CD4-positive, CD25-positive, alpha-beta regulatory T cell (primary cell): ENCODE measurements around the gene CSNK1G1. TPM values are rescaled to one million over a fixed set of nuclear protein-coding genes. Genes with fewer than 3 reads are reported as not detected.
A peak's percentile ranks its signal among the peaks of the same experiment; 100 is the strongest.

Experiments
- ATAC-seq, 2 donors: fragments of 150-1000 bp; cut with Tn5 transposase; one replicate each; pipeline ENCODE4 v1.10.0; 2021; ENCODE audit warnings: low read depth in 2 of 2, moderate number of reproducible peaks in 2 of 2, moderate library complexity in 1 of 2
- DNase-seq, 3 donors: peaks; one replicate each; pipeline versions ENCODE4 v3.0.0 to v3.0.0-alpha.2; 2012 to 2022; ENCODE audit warnings: mixed read lengths in 1 of 3
- H3K27ac ChIP-seq: one replicate; pipeline ENCODE4 v1.7.0; 2013; ENCODE audit warnings: mild to moderate bottlenecking, low read length; ENCODE audit not compliant: insufficient read depth, poor library complexity, severe bottlenecking
- H3K27me3 ChIP-seq: one replicate; pipeline ENCODE4 v1.7.0; 2013; ENCODE audit warnings: low read length; ENCODE audit not compliant: control insufficient read depth, insufficient read depth
- H3K36me3 ChIP-seq: one replicate; pipeline ENCODE4 v1.7.0; 2013; ENCODE audit warnings: mild to moderate bottlenecking, low read length, moderate library complexity; ENCODE audit not compliant: control insufficient read depth, insufficient read depth
- H3K4me1 ChIP-seq: 2 replicates; pipeline ENCODE4 v1.7.0; 2013; ENCODE audit warnings: mild to moderate bottlenecking, low read length; ENCODE audit not compliant: insufficient read depth, control insufficient read depth, poor library complexity, severe bottlenecking
- H3K4me3 ChIP-seq: one replicate; pipeline ENCODE4 v1.7.0; 2013; ENCODE audit warnings: low read depth, mild to moderate bottlenecking, low read length, moderate library complexity
- H3K9me3 ChIP-seq, 2 experiments: 1 replicate in 1 of 2; 2 replicates in 1 of 2; pipeline ENCODE4 v1.7.0; 2013; ENCODE audit warnings: low read length in 2 of 2, mild to moderate bottlenecking in 1 of 2, moderate library complexity in 1 of 2; ENCODE audit not compliant: control insufficient read depth in 2 of 2
- H3K27ac Mint-ChIP-seq, 3 donors: one replicate each; pipeline ENCODE4 v1.8.0; 2020 to 2022; ENCODE audit warnings: mild to moderate bottlenecking in 3 of 3, mixed read lengths in 3 of 3, moderate library complexity in 2 of 3
- H3K27me3 Mint-ChIP-seq: one replicate; pipeline ENCODE4 v1.8.0; 2022; ENCODE audit warnings: mild to moderate bottlenecking, mixed read lengths
- H3K36me3 Mint-ChIP-seq: one replicate; pipeline ENCODE4 v1.8.0; 2020; ENCODE audit warnings: mixed read lengths
- H3K4me1 Mint-ChIP-seq, 4 donors: one replicate each; pipeline ENCODE4 v1.8.0; 2020 to 2022; ENCODE audit warnings: mixed read lengths in 4 of 4, mild to moderate bottlenecking in 1 of 4
- H3K4me3 Mint-ChIP-seq, 4 donors: one replicate each; pipeline ENCODE4 v1.8.0; 2020 to 2022; ENCODE audit warnings: mild to moderate bottlenecking in 4 of 4, mixed read lengths in 4 of 4, moderate library complexity in 3 of 4
- H3K9me3 Mint-ChIP-seq, 7 donors: one replicate each; pipeline ENCODE4 v1.8.0; 2020 to 2022; ENCODE audit warnings: mixed read lengths in 7 of 7, mild to moderate bottlenecking in 3 of 7, moderate library complexity in 2 of 7
- polyA plus RNA-seq, 4 donors: library from polyadenylated mRNA; unstranded; fragments of 300-500 nt; fragmentation: Illumina TruSeq; gene quantifications; one replicate each; pipeline ENCODE4 v1.2.3, GENCODE V29; 2021
- total RNA-seq: library from RNA; stranded (reverse); gene quantifications from one replicate; pipeline ENCODE4 v1.2.3, GENCODE V29; 2022

The CSNK1G1 gene
- total and polyA plus RNA-seq, 5 donors from 2014 or later: 14.4 to 27.6 (median 15.1) TPM

DNA sequence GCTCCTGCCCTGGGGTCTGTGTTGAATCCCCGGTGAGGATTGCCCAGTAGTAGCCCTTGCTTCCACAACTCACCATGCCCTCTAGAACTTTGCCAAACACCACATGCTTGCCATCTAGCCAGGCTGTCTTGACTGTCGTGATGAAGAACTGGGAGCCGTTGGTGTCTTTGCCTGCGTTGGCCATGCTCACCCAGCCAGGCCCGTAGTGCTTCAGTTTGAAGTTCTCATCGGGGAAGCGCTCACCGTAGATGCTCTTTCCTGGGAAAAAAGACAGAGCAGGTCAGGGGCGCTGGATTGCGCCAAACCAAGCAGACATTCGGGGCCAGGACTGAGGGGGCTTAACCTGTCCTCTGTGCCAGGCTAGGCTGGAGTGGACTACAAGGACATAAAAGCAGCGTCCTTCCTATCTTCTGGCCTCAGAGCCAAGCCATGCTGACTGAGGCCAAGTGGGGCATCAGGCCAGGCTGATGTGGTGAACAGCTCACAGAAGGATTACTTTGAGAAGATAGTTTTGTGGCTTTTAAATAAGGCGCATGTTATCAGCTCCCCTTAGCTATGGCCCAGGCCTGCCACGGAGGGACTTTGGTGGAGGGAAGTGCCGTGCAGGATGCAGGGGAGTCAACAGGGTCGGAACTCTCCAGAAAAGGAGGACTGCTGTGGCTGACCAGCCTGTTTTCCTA, 199.2 kb downstream of the CSNK1G1 start:
- H3K4me1 ChIP-seq: peaks cover 51% of the 10 kb centered on the region
- Mint-ChIP-seq H3K9me3 (no peaks in the 10 kb centered on the region), H3K4me1 (peaks cover 0 to 45% (median 25%) of the 10 kb centered on the region in 4 donors)

DNA sequence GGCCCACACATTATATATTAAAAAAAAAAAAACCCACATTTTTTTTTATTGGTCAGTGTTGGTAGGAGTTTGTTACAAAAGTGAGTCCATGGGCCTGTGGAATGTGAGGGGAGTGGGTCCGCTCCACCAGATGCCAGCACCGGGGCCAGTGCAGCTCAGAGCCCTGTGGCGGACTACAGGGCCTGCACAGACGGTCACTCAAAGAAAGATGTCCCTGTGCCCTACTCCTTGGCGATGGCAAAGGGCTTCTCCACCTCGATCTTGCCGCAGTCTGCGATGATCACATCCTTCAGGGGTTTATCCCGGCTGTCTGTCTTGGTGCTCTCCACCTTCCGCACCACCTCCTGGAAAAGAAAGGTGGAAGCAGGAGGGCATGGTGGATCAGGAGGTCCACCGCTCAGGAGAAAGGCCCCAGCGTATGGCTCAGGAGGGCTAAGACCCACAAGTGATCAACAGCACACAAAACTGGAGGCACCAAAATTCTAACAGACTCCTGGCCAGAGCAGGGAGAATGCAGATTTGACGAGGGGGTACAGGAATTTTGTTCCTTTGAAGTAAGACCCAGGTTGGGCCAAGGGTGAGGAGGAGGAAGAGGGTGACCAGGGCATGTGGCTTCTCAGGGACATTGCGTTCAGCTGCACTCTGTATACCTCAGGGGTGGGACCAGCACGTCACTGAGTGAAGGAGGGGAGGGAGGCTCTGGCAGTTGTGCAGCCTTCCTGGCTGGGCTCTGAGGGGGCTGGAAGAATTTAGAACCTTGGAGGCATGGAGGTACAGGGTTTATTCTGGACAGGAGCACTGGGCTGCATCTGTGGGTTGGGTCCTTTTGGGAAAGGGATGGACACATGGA, 199.9 kb downstream of the CSNK1G1 start:
- Mint-ChIP-seq H3K27ac (peak overlapping the region in 2 of 3 donors; percentile 5 to 85), H3K4me1 (peaks cover 0 to 43% (median 23%) of the 10 kb centered on the region in 4 donors), H3K27me3 (peaks cover 8% of the 10 kb centered on the region), H3K4me3 (no peak overlapping the region), H3K36me3 (peaks cover 32% of the 10 kb centered on the region), H3K9me3 (no peaks in the 10 kb centered on the region)
- Histone ChIP-seq H3K27ac (no peak overlapping the region), H3K4me1 (peaks cover 51% of the 10 kb centered on the region), H3K27me3 (peaks cover 5% of the 10 kb centered on the region), H3K4me3 (no peak overlapping the region), H3K36me3 (peaks cover 57% of the 10 kb centered on the region), H3K9me3 (no peaks in the 10 kb centered on the region)
- ATAC-seq: no peak
- DNase-seq: no peak

More for the DNA sequence above, 199.2 kb downstream of the CSNK1G1 start:
- Mint-ChIP-seq H3K27ac (peak overlapping the region in 2 of 3 donors; percentile 38 to 47), H3K4me3 (peak overlapping the region in 2 of 4 donors; percentile 63 to 66), H3K27me3 (peaks cover 8% of the 10 kb centered on the region), H3K36me3 (peaks cover 33% of the 10 kb centered on the region)
- H3K27ac ChIP-seq: no peak overlapping the region
- ATAC-seq: no peak
- no peak for DNase-seq
- peaks cover 5% of the 10 kb centered on the region for H3K27me3 ChIP-seq
- H3K4me3 ChIP-seq: no peak overlapping the region
- no peaks in the 10 kb centered on the region for H3K9me3 ChIP-seq
- peaks cover 59% of the 10 kb centered on the region for H3K36me3 ChIP-seq

DNA sequence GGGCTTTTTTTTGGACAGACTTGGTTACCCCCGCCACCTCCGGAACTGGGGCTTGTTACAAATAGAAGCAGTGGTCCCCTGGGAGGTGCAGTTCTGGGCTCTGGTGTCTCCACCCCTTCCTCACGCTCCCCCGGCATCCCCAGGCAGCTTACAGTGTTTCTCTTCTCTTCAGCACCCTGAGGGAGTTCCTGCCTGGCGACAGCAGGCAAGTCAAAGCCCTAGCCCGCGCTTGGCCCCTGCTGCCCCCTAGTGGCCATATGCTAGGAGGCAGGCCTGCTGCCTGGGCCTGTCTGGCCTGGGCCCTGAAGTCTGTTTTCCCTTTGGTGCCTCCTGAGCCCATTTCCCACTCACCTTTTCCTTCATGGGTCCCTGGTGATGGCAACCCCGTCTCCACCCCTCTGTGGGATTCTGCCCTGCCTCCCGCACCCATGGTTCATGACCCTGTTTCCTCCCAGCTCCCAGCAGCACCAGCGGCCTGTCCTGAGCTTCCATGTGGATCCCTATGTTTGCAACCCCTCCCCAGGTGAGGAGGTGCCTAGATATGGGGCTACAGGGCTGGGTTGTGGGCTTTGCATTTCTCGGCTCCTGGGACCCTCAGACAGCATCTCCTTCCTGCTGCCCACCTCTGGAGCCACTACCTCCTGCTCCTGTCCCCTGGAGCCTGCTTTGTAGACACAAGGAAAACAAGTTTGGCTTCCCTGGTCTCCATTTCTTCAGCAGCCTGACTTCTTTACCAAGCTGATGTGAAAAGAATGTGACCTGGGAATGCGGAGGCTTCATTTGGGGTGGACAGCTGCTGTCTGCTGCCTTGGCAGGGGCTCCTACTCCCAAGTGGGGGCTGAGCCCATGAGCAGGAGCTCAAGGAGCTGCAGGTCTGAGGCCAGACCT, 202.2 kb downstream of the CSNK1G1 start:
- Mint-ChIP-seq H3K27me3 (peaks cover 27% of the 10 kb centered on the region), H3K4me3 (peak overlapping the region; percentile 77 to 90 (median 81)), H3K4me1 (peaks cover 4 to 47% (median 27%) of the 10 kb centered on the region in 4 donors), H3K27ac (peak overlapping the region in 2 of 3 donors; percentile 51 to 95), H3K9me3 (peaks cover 0 to 2% (median 0%) of the 10 kb centered on the region in 7 donors), H3K36me3 (peaks cover 19% of the 10 kb centered on the region)
- peaks cover 33% of the 10 kb centered on the region for H3K4me1 ChIP-seq
- H3K36me3 ChIP-seq: peaks cover 41% of the 10 kb centered on the region
- peaks cover 5% of the 10 kb centered on the region for H3K27me3 ChIP-seq
- H3K27ac ChIP-seq: no peak overlapping the region
- no peak overlapping the region for H3K4me3 ChIP-seq
- peak; percentile 91 to 94 for ATAC-seq
- peak; percentile 77 to 88 (median 87) for DNase-seq
- H3K9me3 ChIP-seq: no peaks in the 10 kb centered on the region

DNA sequence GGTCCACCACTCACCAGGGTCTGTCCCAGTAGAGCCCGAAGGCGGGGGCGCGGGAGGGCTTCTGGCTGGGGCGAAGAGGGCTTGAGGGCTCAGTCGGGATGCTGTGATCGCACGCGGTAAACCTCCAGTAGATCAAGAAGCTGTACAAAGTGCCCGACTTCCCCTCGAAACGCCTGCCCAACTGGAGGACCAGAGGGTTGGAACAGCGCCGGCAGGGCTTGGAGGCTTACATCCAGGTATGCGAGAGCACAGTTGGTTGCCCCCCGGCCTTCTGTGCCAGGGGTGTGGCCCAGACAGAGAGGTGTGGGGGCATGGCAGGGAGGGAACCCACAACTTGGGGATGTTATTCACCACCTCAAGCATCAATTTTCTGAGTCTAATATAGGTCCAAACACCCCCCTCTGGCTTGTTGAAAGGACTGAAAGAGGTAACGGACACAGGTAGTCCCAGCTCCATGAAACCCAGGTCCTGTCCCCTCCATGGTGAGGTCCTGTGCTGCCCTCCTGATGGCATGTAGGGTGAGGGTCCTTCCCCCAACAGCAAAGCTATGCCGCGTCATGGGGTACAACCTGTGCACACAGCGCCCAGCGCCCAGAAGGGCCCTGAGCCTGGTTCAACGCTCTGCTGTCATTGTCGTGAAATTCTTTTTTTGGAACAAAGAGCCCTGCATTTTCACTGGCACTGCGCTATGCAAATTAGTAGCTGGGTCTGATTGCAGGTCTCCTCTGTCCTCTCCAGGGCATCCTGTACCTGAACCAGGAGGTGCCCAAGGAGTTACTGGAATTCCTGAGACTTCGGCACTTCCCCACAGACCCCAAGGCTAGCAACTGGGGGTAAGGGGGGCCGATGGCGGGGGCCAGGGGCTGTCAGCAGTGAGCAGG, 203.2 kb downstream of the CSNK1G1 start:
- ATAC-seq (no peak), DNase-seq (peak in 1 of 3 donors; percentile 27)
- peaks cover 4 to 40% (median 22%) of the 10 kb centered on the region in 4 donors for H3K4me1 Mint-ChIP-seq
- Histone ChIP-seq H3K27me3 (peaks cover 5% of the 10 kb centered on the region), H3K4me3 (peak overlapping the region; percentile 19), H3K36me3 (peaks cover 31% of the 10 kb centered on the region), H3K4me1 (peaks cover 29% of the 10 kb centered on the region), H3K27ac (no peak overlapping the region), H3K9me3 (no peaks in the 10 kb centered on the region)
- peaks cover 0 to 2% (median 0%) of the 10 kb centered on the region in 7 donors for H3K9me3 Mint-ChIP-seq
- no peak overlapping the region for H3K27ac Mint-ChIP-seq
- peaks cover 11% of the 10 kb centered on the region for H3K36me3 Mint-ChIP-seq
- peaks cover 27% of the 10 kb centered on the region for H3K27me3 Mint-ChIP-seq
- H3K4me3 Mint-ChIP-seq: peak overlapping the region; percentile 67 to 86 (median 80)

DNA sequence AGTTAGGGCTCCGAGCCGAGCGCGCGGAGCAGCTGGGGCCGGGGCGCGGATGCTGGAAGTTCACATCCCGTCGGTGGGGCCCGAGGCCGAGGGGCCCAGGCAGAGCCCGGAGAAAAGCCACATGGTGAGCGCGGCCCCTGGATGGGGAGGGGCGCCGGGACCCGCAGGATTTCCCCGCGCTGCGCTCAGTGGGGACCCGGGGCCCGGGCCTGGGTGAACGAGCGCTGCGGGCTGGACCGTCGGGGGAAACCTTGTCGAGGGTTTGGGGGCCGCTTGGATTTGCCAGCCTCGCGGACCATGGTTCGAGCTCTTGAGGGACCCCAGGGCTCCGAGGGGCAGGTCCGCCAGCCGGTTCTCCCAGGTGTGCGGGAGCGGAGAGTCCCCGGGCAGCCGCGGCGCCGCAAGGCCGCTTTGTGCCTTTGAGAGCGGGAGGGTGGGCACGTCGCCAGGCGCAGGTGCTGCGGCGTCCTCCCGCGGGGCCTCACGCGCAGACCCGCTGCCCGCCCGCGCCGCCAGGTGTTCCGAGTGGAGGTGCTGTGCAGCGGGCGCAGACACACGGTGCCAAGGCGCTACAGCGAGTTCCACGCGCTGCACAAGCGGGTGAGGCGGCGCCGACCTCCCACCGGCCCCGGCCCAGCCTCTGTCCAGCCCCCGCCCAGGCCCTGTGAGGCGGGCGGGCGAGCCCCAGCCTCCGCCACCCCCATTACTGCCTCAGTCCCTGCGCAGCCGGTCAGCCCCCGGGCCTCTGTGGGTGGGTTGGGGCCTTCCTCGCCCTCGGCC, 204.1 kb downstream of the CSNK1G1 start, which contains the start of gene SNX22:
Gene SNX22 (plus strand): TSS at position 5 of the 780 bp plus-strand sequence. CDS start 45 bp downstream, at position 50.
- no peaks in the 10 kb centered on the region for H3K9me3 ChIP-seq
- peaks cover 23% of the 10 kb centered on the region for H3K36me3 ChIP-seq
- peaks cover 4% of the 10 kb centered on the region for H3K36me3 Mint-ChIP-seq
- peaks cover 27% of the 10 kb centered on the region for H3K27me3 Mint-ChIP-seq
- ATAC-seq: peak in 1 of 2 donors; percentile 13
- H3K27ac Mint-ChIP-seq: no peak within 1 kb of the TSS
- no peak within 1 kb of the TSS for H3K27ac ChIP-seq
- DNase-seq: peak in 2 of 3 donors; percentile 19 to 36
- peaks cover 5% of the 10 kb centered on the region for H3K27me3 ChIP-seq
- peaks cover 4 to 37% (median 20%) of the 10 kb centered on the region in 4 donors for H3K4me1 Mint-ChIP-seq
- peak within 1 kb of the TSS; percentile 49 to 93 (median 84) for H3K4me3 Mint-ChIP-seq
- peaks cover 0 to 2% (median 0%) of the 10 kb centered on the region in 7 donors for H3K9me3 Mint-ChIP-seq
- peaks cover 29% of the 10 kb centered on the region for H3K4me1 ChIP-seq
- H3K4me3 ChIP-seq: no peak within 1 kb of the TSS

DNA sequence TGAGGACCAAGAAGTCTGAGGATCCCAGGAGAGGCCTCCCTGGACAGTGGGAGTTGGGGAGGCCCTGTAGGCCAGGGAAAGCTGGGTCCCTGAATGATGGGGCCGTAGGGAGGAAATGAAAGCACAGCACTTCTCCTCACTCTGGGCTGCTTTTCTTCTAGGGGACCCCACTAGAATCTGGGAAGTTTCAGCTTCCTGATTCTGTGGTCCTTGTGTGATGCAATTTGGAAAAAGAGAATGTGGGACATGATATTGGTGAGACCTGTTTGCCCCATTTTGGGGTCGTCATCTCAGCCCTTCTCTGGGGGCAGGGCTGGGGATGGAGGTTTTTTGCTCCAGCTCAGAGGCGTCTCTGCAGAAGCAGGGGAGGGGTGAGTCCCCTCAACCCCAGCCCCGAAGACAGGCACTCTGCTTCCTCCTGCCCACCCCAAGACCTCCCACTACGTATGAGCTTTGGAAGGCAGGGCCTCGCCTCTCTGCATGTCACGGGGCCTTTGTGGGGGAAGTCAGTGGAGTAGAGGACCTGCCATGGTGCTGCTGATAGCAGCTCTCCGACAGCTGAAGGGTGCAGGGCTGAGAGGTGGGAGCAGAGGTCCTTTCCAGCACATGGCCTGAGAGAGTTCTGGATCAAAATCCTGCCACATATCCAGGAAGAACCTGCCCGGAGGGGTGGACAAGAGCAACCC, 205.9 kb downstream of the CSNK1G1 start:
- Histone ChIP-seq H3K27me3 (peaks cover 5% of the 10 kb centered on the region), H3K27ac (no peak overlapping the region), H3K36me3 (peaks cover 12% of the 10 kb centered on the region), H3K4me3 (no peak overlapping the region), H3K9me3 (no peaks in the 10 kb centered on the region), H3K4me1 (peaks cover 29% of the 10 kb centered on the region)
- Mint-ChIP-seq H3K4me3 (peak overlapping the region; percentile 45 to 78 (median 66)), H3K27ac (peak overlapping the region in 1 of 3 donors; percentile 4), H3K36me3 (peaks cover 1% of the 10 kb centered on the region), H3K4me1 (peaks cover 4 to 37% (median 21%) of the 10 kb centered on the region in 4 donors), H3K9me3 (peaks cover 0 to 2% (median 0%) of the 10 kb centered on the region in 7 donors), H3K27me3 (peaks cover 27% of the 10 kb centered on the region)
- no peak for DNase-seq
- ATAC-seq: no peak
